AG04450 (cell line): ENCODE results near the gene DCLK2. TPM values are rescaled to one million over a fixed set of nuclear protein-coding genes. Genes with fewer than 3 reads are reported as not detected.

Experiments used
- CTCF ChIA-PET: fragments of 300-600, 350-600 bp; formaldehyde crosslinking; extraction: SDS; loops from one replicate; lab custom pipeline; 2022; ENCODE audit warnings: antibody characterized with exemption, inconsistent platforms; lab: Charles Lee
- POLR2A ChIA-PET: fragments of 350-600 bp; formaldehyde crosslinking; extraction: SDS; loops from one replicate; lab custom pipeline; 2021; ENCODE audit warnings: antibody characterized with exemption, inconsistent platforms; lab: Yijun Ruan, JAX
- DNase-seq: peaks from one replicate; pipeline ENCODE4 v3.0.0-alpha.2; 2011; ENCODE audit warnings: low read depth, low spot score
- H3K27ac ChIP-seq: one replicate; pipeline ENCODE4 v1.5.1; 2012; ENCODE audit warnings: low read depth, low read length, control low read depth
- H3K27me3 ChIP-seq: one replicate; pipeline ENCODE4 v1.6.0; 2012; ENCODE audit warnings: low read length; ENCODE audit not compliant: control insufficient read depth, insufficient read depth
- H3K4me3 ChIP-seq: 2 replicates; pipeline ENCODE4 v1.5.1; 2011; ENCODE audit warnings: mild to moderate bottlenecking, low read depth, low read length, control low read depth
- H3K9me3 ChIP-seq: 2 replicates; pipeline ENCODE4 v1.5.1; 2012; ENCODE audit warnings: low read length; ENCODE audit not compliant: control insufficient read depth, insufficient read depth
- polyA plus RNA-seq: library from polyadenylated mRNA; depleted of rRNA; stranded (reverse); fragments of >200 nt; gene quantifications from 2 replicates; pipeline ENCODE4 v1.2.3, GENCODE V29; 2011
- TF ChIP-seq, protein P1 (sequence below): IDR thresholded peaks from 2 replicates; pipeline ENCODE4 v1.5.1; 2011; ENCODE audit warnings: low read depth, low read length, control low read depth, inconsistent platforms

Gene DCLK2
- polyA plus RNA-seq, 1 experiment: 7.3 TPM

DNA sequence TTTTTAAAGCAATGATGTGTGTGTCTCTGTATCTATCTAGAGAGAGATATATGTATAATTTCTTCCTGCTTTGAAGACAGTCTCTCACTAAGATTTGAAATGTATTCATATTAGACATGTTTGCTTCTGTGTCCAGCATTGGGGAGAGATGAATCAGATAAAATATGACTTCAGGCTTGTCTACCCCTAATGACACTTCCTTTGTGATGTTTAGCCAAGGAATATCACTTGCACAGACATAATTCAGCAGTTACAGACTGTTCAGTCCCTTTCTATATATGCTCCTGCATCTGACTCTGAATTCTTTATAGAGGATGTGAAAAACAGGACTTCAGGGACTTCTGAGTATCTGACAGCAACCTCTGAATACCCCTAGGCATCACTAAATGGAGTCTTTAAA, 158.4 kb downstream of the DCLK2 start:
- H3K27me3 ChIP-seq: no peaks in the 10 kb centered on the region
- no peak for DNase-seq
- ChIA-PET CTCF (no interaction called here), POLR2A (interaction anchor here (1.0 kb wide), 1 partner anchor 12 kb away, joined by 6 read pairs; no protein-coding TSS in a partner anchor)
- H3K27ac ChIP-seq: peak overlapping the region; percentile 93
- TF ChIP-seq, protein P1, sequence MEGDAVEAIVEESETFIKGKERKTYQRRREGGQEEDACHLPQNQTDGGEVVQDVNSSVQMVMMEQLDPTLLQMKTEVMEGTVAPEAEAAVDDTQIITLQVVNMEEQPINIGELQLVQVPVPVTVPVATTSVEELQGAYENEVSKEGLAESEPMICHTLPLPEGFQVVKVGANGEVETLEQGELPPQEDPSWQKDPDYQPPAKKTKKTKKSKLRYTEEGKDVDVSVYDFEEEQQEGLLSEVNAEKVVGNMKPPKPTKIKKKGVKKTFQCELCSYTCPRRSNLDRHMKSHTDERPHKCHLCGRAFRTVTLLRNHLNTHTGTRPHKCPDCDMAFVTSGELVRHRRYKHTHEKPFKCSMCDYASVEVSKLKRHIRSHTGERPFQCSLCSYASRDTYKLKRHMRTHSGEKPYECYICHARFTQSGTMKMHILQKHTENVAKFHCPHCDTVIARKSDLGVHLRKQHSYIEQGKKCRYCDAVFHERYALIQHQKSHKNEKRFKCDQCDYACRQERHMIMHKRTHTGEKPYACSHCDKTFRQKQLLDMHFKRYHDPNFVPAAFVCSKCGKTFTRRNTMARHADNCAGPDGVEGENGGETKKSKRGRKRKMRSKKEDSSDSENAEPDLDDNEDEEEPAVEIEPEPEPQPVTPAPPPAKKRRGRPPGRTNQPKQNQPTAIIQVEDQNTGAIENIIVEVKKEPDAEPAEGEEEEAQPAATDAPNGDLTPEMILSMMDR: no peak
- no peaks in the 10 kb centered on the region for H3K9me3 ChIP-seq
- H3K4me3 ChIP-seq: no peak overlapping the region

- ChIA-PET CTCF (no interaction called here), POLR2A (no interaction called here)
- TF ChIP-seq, protein P1: no peak
- peak; percentile 88 for DNase-seq
- H3K4me3 ChIP-seq: peak overlapping the region; percentile 27
- H3K9me3 ChIP-seq: no peaks in the 10 kb centered on the region
- H3K27me3 ChIP-seq: no peaks in the 10 kb centered on the region
- H3K27ac ChIP-seq: peak overlapping the region; percentile 88
These were observed 159.0 kb downstream of the DCLK2 start for GRCh38 chr4:150237110-150237872.

DNA sequence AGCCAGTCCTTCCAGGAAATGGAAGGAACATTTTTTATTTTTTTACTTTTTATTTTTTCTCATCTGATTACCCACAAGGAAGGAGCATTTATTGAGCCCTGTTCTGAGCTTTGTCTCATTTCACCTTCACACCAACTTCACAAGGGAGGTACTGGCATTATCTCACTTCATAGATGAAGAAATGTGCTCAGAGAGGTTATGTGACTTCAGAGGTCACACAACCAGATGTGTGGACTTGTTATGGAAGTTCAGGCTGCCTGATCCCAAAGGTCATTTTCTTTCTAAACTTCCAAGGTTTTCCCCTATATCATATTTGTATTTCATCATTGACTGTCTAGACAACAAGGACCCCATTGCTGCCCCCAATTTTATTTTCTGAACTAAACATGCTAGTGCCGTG, 160.3 kb downstream of the DCLK2 start:
- no peak overlapping the region for H3K4me3 ChIP-seq
- ChIA-PET CTCF (no interaction called here), POLR2A (no interaction called here)
- H3K9me3 ChIP-seq: no peaks in the 10 kb centered on the region
- TF ChIP-seq, protein P1: no peak
- H3K27me3 ChIP-seq: no peaks in the 10 kb centered on the region
- H3K27ac ChIP-seq: peak overlapping the region; percentile 22
- no peak for DNase-seq

DNA sequence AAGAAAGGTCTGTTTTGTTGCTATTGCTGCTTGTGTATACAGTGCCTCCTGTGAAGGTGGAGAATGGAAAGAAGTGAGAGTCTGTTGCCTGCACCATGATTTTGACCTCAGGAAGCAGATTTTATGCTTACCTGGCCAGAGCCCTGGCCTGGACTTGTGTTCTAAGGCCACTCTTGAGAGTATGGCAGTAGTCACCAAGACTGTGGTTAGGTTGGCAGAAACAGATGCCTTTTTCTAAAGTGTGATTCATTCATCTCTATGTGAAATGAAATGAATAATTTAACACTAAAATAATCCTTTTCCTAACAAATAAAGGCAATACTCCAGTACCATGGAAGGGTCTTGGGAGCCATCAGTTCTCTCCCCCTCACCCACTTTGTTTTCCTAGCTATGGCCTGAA, 161.8 kb downstream of the DCLK2 start:
- no peak for DNase-seq
- no peaks in the 10 kb centered on the region for H3K27me3 ChIP-seq
- H3K27ac ChIP-seq: no peak overlapping the region
- TF ChIP-seq, protein P1: no peak
- no peak overlapping the region for H3K4me3 ChIP-seq
- no peaks in the 10 kb centered on the region for H3K9me3 ChIP-seq
- POLR2A ChIA-PET: no interaction called here
- CTCF ChIA-PET: no interaction called here

DNA sequence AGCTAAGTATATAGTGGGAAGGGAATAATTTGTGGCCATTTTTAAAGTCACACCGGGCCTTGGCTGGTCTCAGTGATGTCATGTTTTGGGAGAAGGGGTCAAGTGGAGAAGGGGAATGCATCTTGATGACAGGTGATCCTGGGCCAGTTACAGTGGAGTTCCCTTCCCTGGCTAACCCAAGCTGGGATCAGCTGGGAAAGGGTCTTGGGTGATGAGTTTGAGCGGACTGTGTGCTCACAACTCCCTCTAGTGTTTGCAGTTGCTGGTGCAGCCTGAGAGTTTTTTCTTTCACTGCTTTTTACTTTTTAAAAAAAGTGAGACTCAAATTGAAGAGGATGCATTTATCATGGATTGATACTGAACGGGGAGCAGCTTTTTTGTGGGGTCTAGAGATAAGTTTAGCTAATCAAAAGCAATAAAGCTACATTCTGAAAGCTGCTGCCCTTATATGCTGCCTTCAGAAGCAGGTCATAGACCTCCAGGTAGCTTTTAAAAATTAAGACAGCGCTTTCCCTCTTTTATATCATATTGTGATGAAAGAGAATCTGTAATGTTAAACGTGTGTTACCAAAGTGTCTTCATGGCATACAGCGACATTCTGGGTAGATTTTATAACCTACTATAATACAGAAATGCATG, 164.7 kb downstream of the DCLK2 start:
- ChIA-PET POLR2A (interaction anchor here (0.7 to 1.2 kb wide), 3 partner anchors 16 to 116 kb away, joined by 4 to 8 read pairs (median 7); no protein-coding TSS in a partner anchor), CTCF (interaction anchor here (0.5 to 4.6 kb wide), 60 partner anchors 9 to 1247 kb away, joined by 3 to 54 read pairs (median 4); no protein-coding TSS in a partner anchor)
- no peaks in the 10 kb centered on the region for H3K27me3 ChIP-seq
- H3K27ac ChIP-seq: no peak overlapping the region
- no peak for DNase-seq
- TF ChIP-seq, protein P1: peak; percentile 90
- H3K9me3 ChIP-seq: no peaks in the 10 kb centered on the region
- no peak overlapping the region for H3K4me3 ChIP-seq
